WTC11 (cell line): ENCODE data around the gene GAB4.

Experiments used
- CREM ChIP-seq: sonication (generic); formaldehyde crosslinking; IDR thresholded peaks from 2 replicates; pipeline ENCODE4 v1.8.1; 2022; ENCODE audit warnings: mild to moderate bottlenecking, missing genetic modification reagents, moderate library complexity
- ETV6 ChIP-seq: sonication (generic); formaldehyde crosslinking; IDR thresholded peaks from 2 replicates; pipeline ENCODE4 v1.8.1; 2022; ENCODE audit warnings: mild to moderate bottlenecking, missing genetic modification reagents
- TF ChIP-seq, protein P1 (sequence below): fragments of 200-600 bp; IDR thresholded peaks from 2 replicates; pipeline ENCODE4 v1.8.0; 2022; ENCODE audit warnings: antibody characterized with exemption
- TF ChIP-seq, protein P2 (sequence below): sonication (generic); formaldehyde crosslinking; IDR thresholded peaks from 2 replicates; pipeline ENCODE4 v1.8.0; 2022; ENCODE audit warnings: mild to moderate bottlenecking, missing genetic modification reagents
- TF ChIP-seq, protein P3 (sequence below): sonication (generic); formaldehyde crosslinking; IDR thresholded peaks from 2 replicates; pipeline ENCODE4 v1.8.1; 2023; ENCODE audit warnings: mild to moderate bottlenecking, missing genetic modification reagents, borderline replicate concordance

DNA sequence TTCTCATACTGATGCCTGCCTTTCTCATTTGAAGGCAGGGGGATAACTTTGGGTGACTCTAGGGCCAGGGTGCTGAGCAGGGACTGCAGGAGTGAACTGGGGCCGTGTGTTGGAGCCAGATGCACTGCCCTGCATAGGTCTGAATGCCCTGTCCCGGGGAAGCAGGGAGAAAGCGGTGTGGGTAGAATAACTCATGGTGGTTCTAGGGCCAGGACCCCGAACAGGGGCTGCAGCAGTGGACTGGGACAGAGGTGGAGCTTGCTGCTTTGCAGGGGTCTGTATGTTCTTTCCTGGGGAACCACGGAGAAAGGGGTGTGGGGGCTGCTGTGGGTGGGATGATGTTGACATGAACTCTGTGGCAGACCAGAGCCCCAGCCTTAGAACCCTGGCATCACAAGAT is 52.9 kb downstream of the GAB4 start:
- TF ChIP-seq, protein P1, sequence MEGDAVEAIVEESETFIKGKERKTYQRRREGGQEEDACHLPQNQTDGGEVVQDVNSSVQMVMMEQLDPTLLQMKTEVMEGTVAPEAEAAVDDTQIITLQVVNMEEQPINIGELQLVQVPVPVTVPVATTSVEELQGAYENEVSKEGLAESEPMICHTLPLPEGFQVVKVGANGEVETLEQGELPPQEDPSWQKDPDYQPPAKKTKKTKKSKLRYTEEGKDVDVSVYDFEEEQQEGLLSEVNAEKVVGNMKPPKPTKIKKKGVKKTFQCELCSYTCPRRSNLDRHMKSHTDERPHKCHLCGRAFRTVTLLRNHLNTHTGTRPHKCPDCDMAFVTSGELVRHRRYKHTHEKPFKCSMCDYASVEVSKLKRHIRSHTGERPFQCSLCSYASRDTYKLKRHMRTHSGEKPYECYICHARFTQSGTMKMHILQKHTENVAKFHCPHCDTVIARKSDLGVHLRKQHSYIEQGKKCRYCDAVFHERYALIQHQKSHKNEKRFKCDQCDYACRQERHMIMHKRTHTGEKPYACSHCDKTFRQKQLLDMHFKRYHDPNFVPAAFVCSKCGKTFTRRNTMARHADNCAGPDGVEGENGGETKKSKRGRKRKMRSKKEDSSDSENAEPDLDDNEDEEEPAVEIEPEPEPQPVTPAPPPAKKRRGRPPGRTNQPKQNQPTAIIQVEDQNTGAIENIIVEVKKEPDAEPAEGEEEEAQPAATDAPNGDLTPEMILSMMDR, result no peak
- TF ChIP-seq, protein P2, sequence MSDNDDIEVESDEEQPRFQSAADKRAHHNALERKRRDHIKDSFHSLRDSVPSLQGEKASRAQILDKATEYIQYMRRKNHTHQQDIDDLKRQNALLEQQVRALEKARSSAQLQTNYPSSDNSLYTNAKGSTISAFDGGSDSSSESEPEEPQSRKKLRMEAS, result no peak
- TF ChIP-seq, protein P3, sequence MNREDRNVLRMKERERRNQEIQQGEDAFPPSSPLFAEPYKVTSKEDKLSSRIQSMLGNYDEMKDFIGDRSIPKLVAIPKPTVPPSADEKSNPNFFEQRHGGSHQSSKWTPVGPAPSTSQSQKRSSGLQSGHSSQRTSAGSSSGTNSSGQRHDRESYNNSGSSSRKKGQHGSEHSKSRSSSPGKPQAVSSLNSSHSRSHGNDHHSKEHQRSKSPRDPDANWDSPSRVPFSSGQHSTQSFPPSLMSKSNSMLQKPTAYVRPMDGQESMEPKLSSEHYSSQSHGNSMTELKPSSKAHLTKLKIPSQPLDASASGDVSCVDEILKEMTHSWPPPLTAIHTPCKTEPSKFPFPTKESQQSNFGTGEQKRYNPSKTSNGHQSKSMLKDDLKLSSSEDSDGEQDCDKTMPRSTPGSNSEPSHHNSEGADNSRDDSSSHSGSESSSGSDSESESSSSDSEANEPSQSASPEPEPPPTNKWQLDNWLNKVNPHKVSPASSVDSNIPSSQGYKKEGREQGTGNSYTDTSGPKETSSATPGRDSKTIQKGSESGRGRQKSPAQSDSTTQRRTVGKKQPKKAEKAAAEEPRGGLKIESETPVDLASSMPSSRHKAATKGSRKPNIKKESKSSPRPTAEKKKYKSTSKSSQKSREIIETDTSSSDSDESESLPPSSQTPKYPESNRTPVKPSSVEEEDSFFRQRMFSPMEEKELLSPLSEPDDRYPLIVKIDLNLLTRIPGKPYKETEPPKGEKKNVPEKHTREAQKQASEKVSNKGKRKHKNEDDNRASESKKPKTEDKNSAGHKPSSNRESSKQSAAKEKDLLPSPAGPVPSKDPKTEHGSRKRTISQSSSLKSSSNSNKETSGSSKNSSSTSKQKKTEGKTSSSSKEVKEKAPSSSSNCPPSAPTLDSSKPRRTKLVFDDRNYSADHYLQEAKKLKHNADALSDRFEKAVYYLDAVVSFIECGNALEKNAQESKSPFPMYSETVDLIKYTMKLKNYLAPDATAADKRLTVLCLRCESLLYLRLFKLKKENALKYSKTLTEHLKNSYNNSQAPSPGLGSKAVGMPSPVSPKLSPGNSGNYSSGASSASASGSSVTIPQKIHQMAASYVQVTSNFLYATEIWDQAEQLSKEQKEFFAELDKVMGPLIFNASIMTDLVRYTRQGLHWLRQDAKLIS (CRISPR knock-in tag), result no peak
- TF ChIP-seq ETV6, result no peak
- no peak for TF ChIP-seq CREM (CRISPR knock-in tag)
